Activated naive CD8-positive, alpha-beta T cell treated with anti-CD3 and anti-CD28 coated beads, Interleukin-2, amount 10 ng/mL, durations not matched to agents 7 days and 5 days (primary cell): ENCODE data around the gene FOXG1. TPM values are rescaled to one million over a fixed set of nuclear protein-coding genes. Genes with fewer than 3 reads are reported as not detected.

ENCODE experiments used
- ATAC-seq: fragments of 150-1000 bp; cut with Tn5 transposase; one replicate; pipeline ENCODE4 v1.10.0; 2021; ENCODE audit warnings: low read depth, moderate library complexity
- POLR2A ChIA-PET: fragments of 350-600 bp; sonication (Branson Sonifier 250); formaldehyde crosslinking; loops from one replicate; lab custom pipeline; 2021; ENCODE audit warnings: antibody characterized with exemption; lab: Charles Lee
- DNase-seq: peaks from one replicate; pipeline ENCODE4 v3.0.0; 2021
- H3K27ac Mint-ChIP-seq: one replicate; pipeline ENCODE4 v1.8.0; 2022; ENCODE audit warnings: mild to moderate bottlenecking, mixed read lengths
- H3K27me3 Mint-ChIP-seq: one replicate; pipeline ENCODE4 v1.8.0; 2022; ENCODE audit warnings: mild to moderate bottlenecking, moderate library complexity, mixed read lengths
- H3K36me3 Mint-ChIP-seq: one replicate; pipeline ENCODE4 v1.8.0; 2021; ENCODE audit warnings: mild to moderate bottlenecking, mixed read lengths
- H3K4me1 Mint-ChIP-seq: one replicate; pipeline ENCODE4 v1.8.0; 2021; ENCODE audit warnings: mixed read lengths
- H3K4me3 Mint-ChIP-seq: one replicate; pipeline ENCODE4 v1.8.0; 2022; ENCODE audit warnings: mild to moderate bottlenecking, moderate library complexity, mixed read lengths
- H3K9me3 Mint-ChIP-seq: one replicate; pipeline ENCODE4 v1.8.0; 2021; ENCODE audit warnings: mixed read lengths
- total RNA-seq, 2 experiments: library from RNA; stranded (reverse); gene quantifications; one replicate each; pipeline ENCODE4 v1.2.3, GENCODE V29; 2021

FOXG1 gene
- total RNA-seq, 2 experiments from 2014 or later = not detected

- H3K9me3 Mint-ChIP-seq = no peaks in the 10 kb centered on the region
- peaks cover 49% of the 10 kb centered on the region for H3K27me3 Mint-ChIP-seq
- DNase-seq = no peak
- no peak overlapping the region for H3K27ac Mint-ChIP-seq
- POLR2A ChIA-PET = no interaction called here
- ATAC-seq = no peak
- H3K4me1 Mint-ChIP-seq = peaks cover 1% of the 10 kb centered on the region
- H3K36me3 Mint-ChIP-seq = no peaks in the 10 kb centered on the region
- H3K4me3 Mint-ChIP-seq = no peak overlapping the region
These were observed 10.1 kb downstream of the FOXG1 start for GRCh38 chr14:28776482-28777266.

- POLR2A ChIA-PET = no interaction called here
- Mint-ChIP-seq H3K4me1 (peaks cover 1% of the 10 kb centered on the region), H3K36me3 (no peaks in the 10 kb centered on the region), H3K27me3 (peaks cover 46% of the 10 kb centered on the region), H3K27ac (no peak overlapping the region), H3K4me3 (no peak overlapping the region), H3K9me3 (no peaks in the 10 kb centered on the region)
- DNase-seq (no peak), ATAC-seq (no peak)
These were observed 11.0 kb downstream of the FOXG1 start for GRCh38 chr14:28777471-28778137.

- ATAC-seq (no peak), DNase-seq (no peak)
- H3K9me3 Mint-ChIP-seq = no peaks in the 10 kb centered on the region
- POLR2A ChIA-PET = no interaction called here
- H3K4me1 Mint-ChIP-seq = no peaks in the 10 kb centered on the region
- H3K36me3 Mint-ChIP-seq = no peaks in the 10 kb centered on the region
- peaks cover 45% of the 10 kb centered on the region for H3K27me3 Mint-ChIP-seq
- no peak overlapping the region for H3K4me3 Mint-ChIP-seq
- H3K27ac Mint-ChIP-seq = no peak overlapping the region
These were observed 11.8 kb downstream of the FOXG1 start for GRCh38 chr14:28778138-28779117.

- Mint-ChIP-seq H3K4me3 (no peak overlapping the region), H3K4me1 (no peaks in the 10 kb centered on the region), H3K9me3 (no peaks in the 10 kb centered on the region), H3K27ac (no peak overlapping the region), H3K36me3 (no peaks in the 10 kb centered on the region), H3K27me3 (peaks cover 44% of the 10 kb centered on the region)
- POLR2A ChIA-PET = no interaction called here
- DNase-seq (no peak), ATAC-seq (no peak)
These were observed 12.9 kb downstream of the FOXG1 start for GRCh38 chr14:28779456-28779855.

GRCh38 chr14:28780843-28781820, 14.5 kb downstream of the FOXG1 start:
- Mint-ChIP-seq H3K9me3 (peaks cover 2% of the 10 kb centered on the region), H3K4me1 (peaks cover 2% of the 10 kb centered on the region), H3K36me3 (peaks cover 2% of the 10 kb centered on the region), H3K4me3 (no peak overlapping the region), H3K27ac (no peak overlapping the region), H3K27me3 (peaks cover 39% of the 10 kb centered on the region)
- no peak for ATAC-seq
- no peak for DNase-seq
- POLR2A ChIA-PET = no interaction called here

GRCh38 chr14:28782301-28782700, 15.7 kb downstream of the FOXG1 start:
- POLR2A ChIA-PET = no interaction called here
- Mint-ChIP-seq H3K36me3 (peaks cover 2% of the 10 kb centered on the region), H3K9me3 (peaks cover 2% of the 10 kb centered on the region), H3K27ac (no peak overlapping the region), H3K4me3 (no peak overlapping the region), H3K4me1 (peaks cover 2% of the 10 kb centered on the region), H3K27me3 (peaks cover 33% of the 10 kb centered on the region)
- DNase-seq (no peak), ATAC-seq (no peak)

GRCh38 chr14:28783664-28784063, 17.1 kb downstream of the FOXG1 start:
- H3K36me3 Mint-ChIP-seq = peaks cover 2% of the 10 kb centered on the region
- POLR2A ChIA-PET = no interaction called here
- no peak overlapping the region for H3K27ac Mint-ChIP-seq
- H3K4me1 Mint-ChIP-seq = peaks cover 2% of the 10 kb centered on the region
- no peak for DNase-seq
- H3K27me3 Mint-ChIP-seq = peaks cover 22% of the 10 kb centered on the region
- H3K9me3 Mint-ChIP-seq = peaks cover 5% of the 10 kb centered on the region
- ATAC-seq = no peak
- no peak overlapping the region for H3K4me3 Mint-ChIP-seq

GRCh38 chr14:28784096-28785048, 17.8 kb downstream of the FOXG1 start:
- H3K27ac Mint-ChIP-seq = no peak overlapping the region

GRCh38 chr14:28785096-28785952, 18.7 kb downstream of the FOXG1 start:
- POLR2A ChIA-PET = no interaction called here
- Mint-ChIP-seq H3K27ac (no peak overlapping the region), H3K36me3 (peaks cover 2% of the 10 kb centered on the region), H3K4me1 (peaks cover 2% of the 10 kb centered on the region), H3K27me3 (peaks cover 21% of the 10 kb centered on the region), H3K4me3 (no peak overlapping the region), H3K9me3 (peaks cover 5% of the 10 kb centered on the region)
- DNase-seq (no peak), ATAC-seq (no peak)

More at GRCh38 chr14:28784096-28785048, 17.8 kb downstream of the FOXG1 start:
- Mint-ChIP-seq H3K4me1 (peaks cover 2% of the 10 kb centered on the region), H3K4me3 (no peak overlapping the region), H3K9me3 (peaks cover 5% of the 10 kb centered on the region), H3K27me3 (peaks cover 21% of the 10 kb centered on the region), H3K36me3 (peaks cover 2% of the 10 kb centered on the region)
- ATAC-seq = no peak
- DNase-seq = no peak
- POLR2A ChIA-PET = no interaction called here

GRCh38 chr14:28807518-28807917, 40.9 kb downstream of the FOXG1 start:
- ATAC-seq (no peak), DNase-seq (no peak)
- Mint-ChIP-seq H3K36me3 (no peaks in the 10 kb centered on the region), H3K4me1 (no peaks in the 10 kb centered on the region), H3K4me3 (no peak overlapping the region), H3K27me3 (no peaks in the 10 kb centered on the region), H3K27ac (no peak overlapping the region), H3K9me3 (peaks cover 15% of the 10 kb centered on the region)
- POLR2A ChIA-PET = no interaction called here

- Mint-ChIP-seq H3K27me3 (no peaks in the 10 kb centered on the region), H3K36me3 (no peaks in the 10 kb centered on the region), H3K4me1 (no peaks in the 10 kb centered on the region), H3K27ac (no peak overlapping the region), H3K4me3 (no peak overlapping the region), H3K9me3 (peaks cover 6% of the 10 kb centered on the region)
- ATAC-seq (no peak), DNase-seq (no peak)
- POLR2A ChIA-PET = no interaction called here
These were observed 47.2 kb downstream of the FOXG1 start for GRCh38 chr14:28813810-28814209.
